H1 (cell line): ENCODE data around the gene TEX10. TPM values are rescaled to one million over a fixed set of nuclear protein-coding genes. Genes with fewer than 3 reads are reported as not detected.

Experiments used
- ASH2L ChIP-seq: fragments of 200-600, 300-600 bp; sonication (generic); IDR thresholded peaks from one replicate; pipeline ENCODE4 v1.7.1; 2017; ENCODE audit warnings: low read length
- CHD7 ChIP-seq: fragments of 300-600 bp; sonication (generic); IDR thresholded peaks from 2 replicates; pipeline ENCODE4 v1.7.1; 2012; ENCODE audit warnings: low read length, moderate library complexity, mild to moderate bottlenecking, inconsistent platforms; ENCODE audit not compliant: insufficient replicate concordance
- E2F6 ChIP-seq: IDR thresholded peaks from 2 replicates; pipeline ENCODE4 v1.6.1; 2012; ENCODE audit warnings: inconsistent platforms
- FOSL1 ChIP-seq: IDR thresholded peaks from 2 replicates; pipeline ENCODE4 v1.6.1; 2011; ENCODE audit warnings: mild to moderate bottlenecking, low read depth, low read length, moderate library complexity; ENCODE audit not compliant: insufficient read depth
- HDAC2 ChIP-seq, 2 experiments: fragments of 300-600 bp in 1 of 2; sonication (generic) in 1 of 2; IDR thresholded peaks; 2 replicates each; pipeline ENCODE4 v1.6.1; 2011 to 2012; ENCODE audit warnings: low read depth in 2 of 2, low read length in 2 of 2, mild to moderate bottlenecking in 2 of 2, moderate library complexity in 2 of 2, borderline replicate concordance in 1 of 2, inconsistent platforms in 1 of 2
- JUN ChIP-seq: IDR thresholded peaks from 2 replicates; pipeline ENCODE4 v1.6.1; 2011; ENCODE audit warnings: low read depth, mild to moderate bottlenecking, improper control_type of control experiment, low read length
- JUND ChIP-seq: IDR thresholded peaks from 2 replicates; pipeline ENCODE4 v1.6.1; 2011; ENCODE audit warnings: mild to moderate bottlenecking, improper control_type of control experiment, low read length
- KDM1A ChIP-seq: fragments of 200-600, 300-600 bp; sonication (generic); IDR thresholded peaks from 2 replicates; pipeline ENCODE4 v1.7.1; 2016; ENCODE audit warnings: mild to moderate bottlenecking, low read length, borderline replicate concordance
- MAFK ChIP-seq: IDR thresholded peaks from 2 replicates; pipeline ENCODE4 v1.6.1; 2012; ENCODE audit warnings: low read depth, mild to moderate bottlenecking, improper control_type of control experiment, low read length
- NRF1 ChIP-seq: IDR thresholded peaks from 2 replicates; pipeline ENCODE4 v1.6.1; 2011; ENCODE audit warnings: mild to moderate bottlenecking, low read depth, low read length, improper control_type of control experiment
- RBBP5 ChIP-seq: IDR thresholded peaks from 2 replicates; pipeline ENCODE4 v1.7.1; 2012; ENCODE audit warnings: low read depth, mild to moderate bottlenecking, inconsistent platforms, low read length, moderate library complexity, borderline replicate concordance
- polyA plus RNA-seq, 7 experiments: library from polyadenylated mRNA; depleted of rRNA in 3 of 7; stranded (reverse) in 5 of 7; unstranded in 2 of 7; fragments of >200 nt in 5 of 7; fragments of 200-250 nt in 2 of 7; gene quantifications; 1 replicate in 5 of 7; 2 replicates in 1 of 7; 4 replicates in 1 of 7; pipeline versions ENCODE4 v1.2.1 to v1.2.3, GENCODE V29; 2011 to 2013; ENCODE audit warnings: missing spikeins in 2 of 7, mixed read lengths in 2 of 7
- total RNA-seq: library from RNA; stranded (reverse); fragmentation: NEBNext Ultra II Directional; extraction: Animal tissue kit (Norgen Biotek cat#: 25700); gene quantifications from 2 replicates; pipeline ENCODE4 v1.2.1, GENCODE V29; 2021

TEX10 gene
- total and polyA plus RNA-seq, 2 of the 8 experiments (the other 6 are each of a cell fraction or from before 2014, with no cell fraction given) = 46.9 to 81.0 TPM

- no peak for TF ChIP-seq CHD7
- no peak for TF ChIP-seq HDAC2 (IDR thresholded peaks at IDR 0.05; ENCODE audit: borderline replicate concordance in 1 of 2, low read depth in 2 of 2, low read length in 2 of 2)
- TF ChIP-seq NRF1 = no peak
- TF ChIP-seq MAFK = no peak
- no peak for TF ChIP-seq RBBP5
- no peak for TF ChIP-seq JUND
- TF ChIP-seq E2F6 = no peak
- no peak for TF ChIP-seq ASH2L
- no peak for TF ChIP-seq JUN
- no peak for TF ChIP-seq KDM1A
- no peak for TF ChIP-seq FOSL1
Observed at GRCh38 chr9:100294806-100295205, 57.9 kb downstream of the TEX10 start (continued).
